ENCODE results near the gene RANBP17. TPM values are rescaled to one million over a fixed set of nuclear protein-coding genes. Genes with fewer than 3 reads are reported as not detected.

RANBP17 gene
- total and polyA plus RNA-seq, 2 of the 4 experiments (the other 2 are of a cell fraction), result 8.2 to 29.0 TPM

- H3K27me3 ChIP-seq (ENCODE audit: control insufficient read depth, insufficient read depth, low read length), result no peaks in the 10 kb centered on the region
- no peak overlapping the region for H2BK120ac ChIP-seq (ENCODE audit: low read depth, low read length)
- H3K4ac ChIP-seq (ENCODE audit: low read depth, low read length), result no peak overlapping the region
- H4K5ac ChIP-seq (ENCODE audit: low read depth, low read length), result no peak overlapping the region
- intact Hi-C loops (cut with micrococcal nuclease), result no loop called here
- ChIA-PET POLR2A (ENCODE audit: unreplicated experiment) (no interaction called here), CTCF (no interaction called here)
- H3K23ac ChIP-seq (ENCODE audit: low read depth, low read length), result no peak overlapping the region
- H2AK5ac ChIP-seq (ENCODE audit: low read depth, low read length), result no peak overlapping the region
- no TSS peak for BruUV-seq (replicated peaks)
- H3K14ac ChIP-seq (replicated peaks; ENCODE audit: low read depth, low read length), result no peak overlapping the region
- no peak overlapping the region for H3K4me3 ChIP-seq (ENCODE audit: insufficient read depth, low read depth, low read length)
- H3K27ac ChIP-seq (ENCODE audit: insufficient read depth, low read length), result no peak overlapping the region
- ATAC-seq (ENCODE audit: low read depth) (no peak), DNase-seq (no peak)
- peaks cover 4% of the 10 kb centered on the region; the same call in 1 of the 2 replicates for H3K9me1 ChIP-seq (ENCODE audit: insufficient read depth, low read length)
- no peak overlapping the region for H2BK15ac ChIP-seq (ENCODE audit: low read depth, low read length)
- no peak overlapping the region for H4K91ac ChIP-seq (ENCODE audit: insufficient read depth, low read depth, low read length)
- no peak overlapping the region for H2AFZ ChIP-seq (replicated peaks; ENCODE audit: low read length, poor library complexity)
- H4K20me1 ChIP-seq (ENCODE audit: insufficient read depth, low read length), result no peaks in the 10 kb centered on the region
- peaks cover 0 to 11% of the 10 kb centered on the region in 2 experiments for H3K79me1 ChIP-seq (ENCODE audit: low read depth in 1 of 2, low read length in 2 of 2)
- WGBS, 2 experiments (ENCODE audit: extremely low coverage in 2 of 2, insufficient read length in 1 of 2), result no CpG with 5 or more reads among the region's 2 CpGs
- H3K4me2 ChIP-seq (ENCODE audit: low read depth, low read length), result no peak overlapping the region
- no peak overlapping the region for H4K8ac ChIP-seq (ENCODE audit: low read depth in 2 of 2, low read length in 2 of 2)
- H2AK9ac ChIP-seq (replicated peaks; ENCODE audit: low read depth, low read length, poor library complexity), result no peak overlapping the region
- H3K36me3 ChIP-seq (ENCODE audit: control insufficient read depth, insufficient read depth, low read length), result no peaks in the 10 kb centered on the region
- no peak overlapping the region for H2BK5ac ChIP-seq (ENCODE audit: low read depth, low read length, poor library complexity, severe bottlenecking)
- no peak overlapping the region for H2BK20ac ChIP-seq (ENCODE audit: low read depth, low read length)
- TF ChIP-seq CEBPB (IDR thresholded peaks at IDR 0.05; ENCODE audit: low read depth, low read length), result no peak
- no peak for TF ChIP-seq FOS (IDR thresholded peaks at IDR 0.05; ENCODE audit: low read depth, low read length)
- TF ChIP-seq BHLHE40 (IDR thresholded peaks at IDR 0.05; ENCODE audit: low read depth, low read length), result no peak
- TF ChIP-seq MAFK (IDR thresholded peaks at IDR 0.05; ENCODE audit: low read depth, low read length), result no peak
- no peak for TF ChIP-seq RAD21 (IDR thresholded peaks at IDR 0.05; ENCODE audit: low read length)
- TF ChIP-seq USF2 (IDR thresholded peaks at IDR 0.05; ENCODE audit: low read depth, low read length), result no peak
- TF ChIP-seq ELK1 (IDR thresholded peaks at IDR 0.05; ENCODE audit: borderline replicate concordance, low read depth, low read length), result no peak
- TF ChIP-seq POLR2A (IDR thresholded peaks at IDR 0.05; ENCODE audit: low read depth, low read length), result no peak
- no peak overlapping the region for H3K18ac ChIP-seq (ENCODE audit: low read depth, low read length)
- dilution Hi-C loops (cut with HindIII; ENCODE audit: low sequenced_read_pairs, unreplicated experiment), result no loop called here
- H3K9me3 ChIP-seq (ENCODE audit: control insufficient read depth, insufficient read depth, low read length), result no peaks in the 10 kb centered on the region
- no peaks in the 10 kb centered on the region; the same call in 1 of the 2 replicates for H3K4me1 ChIP-seq (ENCODE audit: control insufficient read depth, insufficient read depth, low read length)
- H3K9ac ChIP-seq (ENCODE audit: low read depth, low read length), result no peak overlapping the region
- H3K56ac ChIP-seq (ENCODE audit: extremely low read depth, insufficient read depth, low read length), result no peak overlapping the region
- in situ Hi-C loops (cut with MboI; ENCODE audit: low sequenced_read_pairs), result no loop called here
These were observed 12.2 kb downstream of the RANBP17 start for GRCh38 chr5:170874017-170874416.

All from IMR-90 (cell line).